Glomerular visceral epithelial cell (primary cell): Measurements from ENCODE around the gene GMPR2.
A peak's percentile ranks its signal among the peaks of the same experiment; 100 is the strongest.

Source experiments
- DNase-seq: peaks from one replicate; pipeline ENCODE4 v3.0.0-alpha.2; 2016; ENCODE audit errors: extremely low spot score

The GMPR2 gene

DNA sequence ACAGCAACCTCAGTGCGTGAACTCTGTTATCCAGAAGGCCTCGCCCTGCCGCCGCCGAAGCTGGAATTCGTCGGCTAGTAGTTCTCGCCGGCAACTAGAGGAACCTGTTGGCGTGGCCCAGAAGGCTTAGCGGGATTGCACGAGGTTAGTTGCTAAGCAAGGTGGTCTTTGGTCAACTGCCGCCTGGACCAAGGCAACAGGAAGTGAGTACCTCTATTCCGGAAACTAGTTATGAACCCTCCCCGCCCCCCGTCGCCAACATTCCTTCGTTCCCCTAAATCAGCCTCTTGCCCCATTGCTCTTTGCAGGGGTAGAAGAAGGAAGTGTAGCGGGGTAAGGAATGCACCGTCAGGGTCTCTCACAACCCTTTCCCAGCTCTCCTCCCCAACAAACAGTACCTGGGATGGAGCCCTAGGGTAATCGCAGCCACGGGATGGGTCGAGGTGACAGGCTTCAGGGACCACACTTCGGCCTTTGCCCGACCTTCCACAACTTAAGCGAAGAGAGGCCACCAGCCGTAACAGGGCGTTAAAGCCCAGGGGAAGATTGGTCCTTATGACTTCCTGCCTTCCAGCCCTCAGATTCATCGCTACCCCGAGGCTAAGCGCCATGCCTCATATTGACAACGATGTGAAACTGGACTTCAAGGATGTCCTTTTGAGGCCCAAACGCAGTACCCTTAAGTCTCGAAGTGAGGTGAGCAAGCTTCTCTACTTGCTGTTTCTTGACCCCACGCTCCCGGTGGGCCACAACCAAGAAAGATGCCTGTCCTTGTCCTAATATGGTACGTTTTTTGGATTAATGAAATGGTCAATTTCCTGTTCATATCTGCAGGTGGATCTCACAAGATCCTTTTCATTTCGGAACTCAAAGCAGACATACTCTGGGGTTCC, at the start of gene GMPR2:
TSS of gene GMPR2 (plus strand) at position 285 of the 893 bp plus-strand sequence. CDS start at position 610, 325 bp downstream.
- no peak for DNase-seq

DNA sequence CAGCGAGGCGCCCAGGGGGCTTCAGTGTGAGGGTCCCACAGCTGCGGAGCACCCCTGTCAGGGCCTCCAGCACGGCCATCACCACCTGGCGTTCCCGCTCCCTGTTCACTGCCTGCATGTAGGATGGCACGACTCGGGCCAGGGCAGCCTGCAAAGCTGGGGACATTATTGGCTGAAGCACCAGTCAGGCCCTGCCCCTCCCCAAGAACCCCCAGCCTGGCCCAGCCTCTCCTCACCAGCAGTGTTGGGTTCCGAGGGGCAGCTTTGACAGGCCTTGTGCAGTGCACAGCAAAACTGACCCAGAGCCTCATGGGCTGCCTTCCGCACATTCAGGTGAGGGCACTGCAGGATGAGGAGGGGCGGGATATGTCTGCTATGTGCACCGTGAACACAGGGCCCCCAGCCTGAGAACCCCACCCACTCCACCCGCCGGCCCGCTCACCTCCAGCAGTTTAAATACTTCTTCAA, 49.7 kb upstream of the GMPR2 start:
- no peak for DNase-seq

DNA sequence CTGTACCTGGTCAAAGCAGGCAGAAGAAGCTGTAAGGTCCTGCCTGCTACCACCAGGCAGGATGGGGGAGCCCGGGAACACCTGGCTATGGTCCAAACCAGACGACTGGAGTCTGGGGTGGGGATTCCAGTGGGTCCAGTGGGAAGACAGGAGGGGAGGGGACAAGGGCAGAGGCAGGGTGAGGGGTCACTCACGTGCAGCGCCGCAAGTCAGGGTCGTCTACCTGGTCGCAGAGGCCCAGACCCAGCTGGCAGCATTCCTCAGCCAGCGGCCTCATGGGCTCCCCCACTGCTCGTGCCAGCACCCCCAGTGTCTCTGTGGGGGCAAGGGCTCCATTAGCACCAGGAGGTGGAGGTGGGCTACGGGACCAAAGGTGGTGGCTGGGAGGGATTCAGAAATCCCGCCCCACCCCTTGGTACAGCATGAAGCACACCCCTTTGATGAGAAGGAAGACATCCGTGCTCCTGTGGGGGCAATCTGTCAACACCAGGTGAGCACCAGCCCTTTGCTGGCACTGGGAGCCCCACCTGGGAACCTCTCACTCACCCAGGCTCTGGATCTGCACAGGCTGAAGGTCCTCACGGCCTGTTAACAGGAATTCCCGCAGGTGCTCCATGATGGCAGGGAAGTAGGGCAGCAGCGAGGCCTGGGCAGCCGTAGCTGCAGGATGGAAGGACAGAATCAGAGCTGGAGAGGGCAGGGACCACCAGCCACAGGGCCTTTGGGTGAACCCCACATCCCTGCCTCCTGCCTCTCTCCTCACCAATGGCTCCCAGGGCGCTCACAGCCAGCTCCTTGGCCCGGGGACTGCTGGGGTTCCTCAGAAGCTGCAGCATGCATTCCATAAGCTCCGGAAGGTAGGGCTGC, 48.4 kb upstream of the GMPR2 start:
- DNase-seq = no peak

DNA sequence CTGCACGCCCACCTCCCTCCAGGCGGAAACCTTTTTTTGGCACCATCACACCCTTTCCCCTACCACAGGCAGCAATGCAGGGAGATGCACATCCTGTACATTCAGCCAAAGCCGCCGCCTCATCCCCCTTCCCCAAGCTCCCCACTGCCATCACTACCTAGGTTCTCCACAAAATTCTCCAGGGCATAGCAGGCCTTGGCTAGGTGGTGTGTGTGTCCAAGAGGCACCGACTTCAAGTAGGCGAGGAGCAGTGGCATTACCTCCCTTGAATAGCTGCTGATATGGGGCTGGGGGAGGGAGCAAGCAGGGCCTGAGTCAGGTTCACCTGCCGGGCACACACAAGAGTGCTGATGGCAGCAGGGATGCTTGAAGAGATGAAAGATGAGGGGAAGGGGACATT, 47.7 kb upstream of the GMPR2 start:
- no peak for DNase-seq

DNA sequence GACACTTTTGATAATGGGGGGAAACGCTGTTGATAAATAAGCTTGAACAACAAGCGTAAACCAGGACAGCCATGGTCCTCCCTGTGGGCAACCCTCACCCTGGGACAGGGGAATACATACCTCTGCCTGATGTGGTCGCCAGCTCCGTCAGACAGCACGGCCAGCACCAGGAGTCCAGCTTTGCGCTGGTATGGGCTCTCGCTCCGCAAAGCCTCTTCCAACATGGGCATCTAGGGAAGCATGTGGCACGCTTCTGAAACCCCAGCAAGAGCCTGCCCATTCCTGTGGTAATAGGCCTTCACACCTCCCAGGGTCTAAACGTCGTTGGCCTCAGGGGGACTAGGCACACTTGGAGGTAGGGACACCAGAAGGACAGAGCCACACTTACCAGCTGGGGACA, 47.0 kb upstream of the GMPR2 start:
- DNase-seq = no peak

DNA sequence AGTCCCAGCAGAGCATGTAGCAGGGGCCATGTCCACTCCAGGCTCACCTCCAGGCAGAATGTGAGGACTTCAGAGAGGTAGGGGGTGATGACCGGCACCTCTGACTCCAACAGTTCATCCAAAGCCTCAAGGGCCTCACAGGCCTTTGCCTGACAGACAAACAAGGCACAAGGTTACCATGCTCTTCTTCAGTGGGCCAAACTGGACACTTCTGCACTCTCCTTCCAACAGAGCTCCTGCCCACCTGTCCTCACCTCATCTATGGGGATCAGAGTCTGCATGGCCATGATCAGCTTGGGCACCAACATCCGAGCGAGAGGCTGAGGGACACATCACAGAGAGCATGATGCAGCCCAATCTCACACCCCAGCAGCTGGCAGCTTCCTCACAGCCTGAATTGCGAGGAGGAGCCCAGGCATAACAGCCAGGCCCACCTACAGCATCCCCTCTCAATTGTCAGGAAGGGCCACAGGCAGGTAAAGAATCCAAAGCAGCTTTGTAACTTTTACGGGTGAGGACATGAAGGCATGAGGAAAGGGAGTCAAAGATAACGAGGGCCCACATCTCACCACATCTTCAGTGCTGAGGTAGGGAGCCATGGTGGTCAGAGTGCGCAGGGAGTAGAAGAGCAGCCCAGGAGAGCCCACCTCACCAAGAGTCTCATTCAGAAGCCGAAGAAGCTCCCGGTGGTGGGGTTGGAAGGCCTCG, 45.7 kb upstream of the GMPR2 start:
- no peak for DNase-seq

DNA sequence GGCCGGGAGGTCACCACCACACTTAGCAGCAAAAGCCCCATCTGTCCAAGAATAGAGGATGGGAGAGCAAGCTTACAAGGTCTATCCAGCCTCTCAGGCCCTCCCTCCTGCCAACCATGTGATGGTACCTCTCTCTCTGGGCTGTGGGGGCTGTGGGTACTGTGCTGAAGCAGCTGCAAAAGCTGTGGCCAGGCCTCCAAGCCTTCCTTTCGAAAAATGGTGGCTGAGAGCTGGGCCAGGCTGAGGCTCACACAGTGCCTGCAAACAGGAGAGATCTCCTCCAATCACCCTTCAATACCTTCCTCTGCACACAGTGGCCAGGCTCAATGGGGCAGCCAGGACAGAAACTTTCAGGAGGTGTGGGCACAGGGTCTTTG, 45.2 kb upstream of the GMPR2 start:
- DNase-seq = no peak

DNA sequence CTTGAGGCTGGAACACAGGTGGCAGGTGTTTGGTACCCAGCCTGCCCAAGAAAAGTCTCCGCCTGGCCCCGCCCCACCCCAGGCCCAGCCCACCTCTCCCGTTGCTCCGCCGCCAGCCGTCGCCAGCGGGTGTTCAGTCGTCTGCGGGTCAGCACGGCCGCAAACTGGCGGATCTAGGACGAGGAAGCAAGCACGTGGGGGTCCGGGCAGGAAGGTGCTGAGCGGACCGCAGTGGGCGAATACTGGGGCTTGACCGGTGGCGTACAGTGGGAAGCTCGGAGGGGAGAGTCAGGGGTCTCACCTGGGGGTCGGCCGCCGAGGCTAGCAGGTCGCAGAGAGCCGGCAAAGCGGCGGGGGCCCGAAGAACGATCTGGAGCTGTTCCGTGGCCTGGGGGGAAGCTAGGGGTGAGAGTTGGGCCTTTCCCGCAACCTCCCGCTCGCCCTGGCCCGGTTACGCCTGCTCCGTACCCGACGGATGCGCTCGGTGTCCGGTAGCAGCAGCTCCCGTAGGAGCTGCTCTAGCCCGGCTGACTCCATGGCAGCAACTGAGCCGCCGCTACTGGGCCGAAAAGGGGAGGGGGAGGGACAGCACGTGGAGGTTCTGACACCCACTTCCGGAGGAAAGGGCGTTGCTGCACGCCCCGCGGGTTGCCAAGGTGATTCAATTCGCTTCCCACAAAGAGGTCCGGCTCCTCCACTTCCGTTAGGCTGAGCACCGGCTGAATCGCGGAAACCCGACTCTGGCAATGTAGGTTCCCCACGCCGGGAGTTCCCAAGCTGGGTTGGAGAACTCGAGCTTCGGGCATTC, 44.3 kb upstream of the GMPR2 start, which contains the start of gene IPO4:
TSS of gene IPO4 (minus strand) at position 566 of the 808 bp plus-strand sequence. CDS start at position 537, 29 bp downstream.
- DNase-seq = peak; percentile 98

DNA sequence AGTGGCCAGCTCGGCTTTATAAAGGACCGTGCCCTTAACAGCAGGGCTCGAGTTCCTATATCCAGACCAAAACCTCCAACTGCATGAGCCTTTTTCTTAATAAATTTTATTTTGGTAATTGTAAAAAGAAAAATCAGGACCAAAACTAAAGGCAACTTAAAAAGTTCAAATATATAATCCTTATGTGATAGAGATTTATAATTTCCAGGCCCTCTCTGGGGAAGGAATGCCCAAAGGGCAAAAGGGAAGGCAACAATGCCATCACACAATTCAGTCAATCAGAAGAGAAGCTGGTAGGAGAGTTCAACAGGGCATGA, 43.7 kb upstream of the GMPR2 start:
- DNase-seq = no peak

DNA sequence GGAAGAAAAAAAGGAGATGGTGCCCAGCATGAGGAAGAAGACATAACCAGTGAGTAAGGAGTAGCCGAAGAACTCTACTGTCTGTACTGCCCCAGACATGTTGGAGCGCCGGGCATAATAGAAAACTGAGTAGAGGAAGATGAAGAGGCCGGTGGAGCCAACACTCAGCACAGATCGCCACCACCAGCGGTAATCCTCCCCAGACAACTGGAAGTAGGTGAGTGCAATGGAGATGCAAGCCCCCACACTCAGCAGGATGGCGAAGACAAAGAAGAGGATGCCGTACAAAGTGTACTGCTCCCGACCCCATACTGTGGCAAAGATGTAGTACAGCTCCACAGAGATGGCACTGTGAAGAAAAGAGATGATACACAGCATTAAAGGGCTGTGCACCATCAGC, 43.3 kb upstream of the GMPR2 start:
- no peak for DNase-seq

DNA sequence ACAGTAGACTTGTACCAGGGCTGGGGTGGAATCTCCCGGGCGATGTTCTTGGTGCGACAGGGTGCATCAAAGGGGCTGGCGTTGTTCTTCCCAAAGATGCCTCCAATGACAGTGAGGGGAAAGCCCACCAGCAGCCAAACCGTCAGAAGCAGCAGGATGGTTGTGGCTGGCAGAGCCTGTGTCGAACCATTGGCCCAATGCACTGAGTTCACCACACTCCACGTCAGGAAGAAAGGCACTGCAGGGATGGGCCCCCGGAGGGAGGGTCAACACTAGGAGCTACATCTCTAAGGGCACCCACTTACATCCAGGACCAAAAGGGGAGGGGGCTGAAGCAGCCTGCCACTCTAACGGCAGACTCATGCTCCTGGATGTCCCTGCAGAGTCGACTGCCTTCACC, 42.3 kb upstream of the GMPR2 start:
- no peak for DNase-seq

DNA sequence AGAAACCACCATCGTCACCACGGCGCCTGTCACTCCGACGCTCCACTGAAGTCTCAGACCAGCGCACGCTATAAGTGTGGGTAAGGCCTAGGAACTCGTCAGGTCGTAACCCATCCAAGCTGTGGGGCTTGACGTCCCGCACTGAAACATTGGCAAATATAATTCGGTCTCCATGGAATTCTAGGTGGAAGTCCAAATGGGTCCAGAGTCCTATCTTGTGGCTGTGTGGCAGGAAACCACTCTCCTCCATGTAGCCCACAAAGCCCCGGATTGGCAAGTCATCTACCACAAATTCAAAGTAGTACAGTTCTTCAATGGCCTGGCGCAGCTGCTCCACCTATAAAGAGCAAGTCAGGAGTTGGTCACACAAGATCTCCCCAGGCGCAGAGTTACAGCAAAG, 39.8 kb upstream of the GMPR2 start:
- no peak for DNase-seq

DNA sequence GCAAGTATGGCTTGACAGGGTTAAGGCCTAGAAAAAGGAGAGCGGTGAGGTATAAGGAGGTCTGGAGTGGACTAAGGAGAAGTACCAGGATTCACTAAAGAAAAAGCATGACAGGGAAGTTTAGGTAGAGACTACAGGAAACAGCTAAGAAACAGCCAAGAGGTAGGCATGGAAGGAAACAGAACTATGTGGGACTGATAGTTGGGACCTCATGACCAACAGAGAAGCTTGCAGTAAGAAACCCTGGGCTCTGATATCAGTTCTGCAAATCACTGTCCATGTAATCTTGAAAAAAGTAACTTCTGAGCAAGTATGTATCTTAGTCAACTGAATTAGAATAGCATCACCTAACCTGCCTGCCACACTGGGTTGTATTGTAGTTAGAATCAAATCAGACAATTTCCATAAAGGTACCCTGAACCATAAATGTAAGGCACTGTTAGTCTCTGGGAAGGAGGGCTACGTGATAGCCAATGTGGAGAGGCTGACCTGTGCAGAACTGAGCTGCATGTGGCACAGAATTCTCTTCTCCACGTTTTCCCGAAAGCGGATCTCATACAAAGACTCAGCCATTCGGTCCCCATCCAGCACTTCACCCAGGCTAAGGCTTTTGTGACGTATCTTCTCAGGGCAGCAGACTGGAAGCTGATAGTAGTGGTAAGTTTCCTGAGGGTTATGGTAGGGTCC, 38.4 kb upstream of the GMPR2 start:
- DNase-seq = no peak

DNA sequence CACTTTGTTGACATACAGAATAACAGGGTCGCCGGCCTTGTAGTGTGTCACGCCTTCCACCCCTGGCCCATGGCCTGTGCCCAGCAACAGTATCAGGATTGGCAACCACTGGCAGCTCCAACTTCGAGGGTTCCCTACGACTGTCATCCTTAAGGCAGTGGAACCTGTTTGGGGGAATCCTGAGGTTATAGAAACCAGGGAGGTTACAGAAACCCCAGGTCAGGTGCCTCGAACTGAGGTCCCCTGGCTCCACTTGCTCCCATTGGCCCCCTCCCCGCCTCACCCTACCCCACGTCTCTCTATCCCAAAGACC, 37.9 kb upstream of the GMPR2 start:
- DNase-seq = no peak

DNA sequence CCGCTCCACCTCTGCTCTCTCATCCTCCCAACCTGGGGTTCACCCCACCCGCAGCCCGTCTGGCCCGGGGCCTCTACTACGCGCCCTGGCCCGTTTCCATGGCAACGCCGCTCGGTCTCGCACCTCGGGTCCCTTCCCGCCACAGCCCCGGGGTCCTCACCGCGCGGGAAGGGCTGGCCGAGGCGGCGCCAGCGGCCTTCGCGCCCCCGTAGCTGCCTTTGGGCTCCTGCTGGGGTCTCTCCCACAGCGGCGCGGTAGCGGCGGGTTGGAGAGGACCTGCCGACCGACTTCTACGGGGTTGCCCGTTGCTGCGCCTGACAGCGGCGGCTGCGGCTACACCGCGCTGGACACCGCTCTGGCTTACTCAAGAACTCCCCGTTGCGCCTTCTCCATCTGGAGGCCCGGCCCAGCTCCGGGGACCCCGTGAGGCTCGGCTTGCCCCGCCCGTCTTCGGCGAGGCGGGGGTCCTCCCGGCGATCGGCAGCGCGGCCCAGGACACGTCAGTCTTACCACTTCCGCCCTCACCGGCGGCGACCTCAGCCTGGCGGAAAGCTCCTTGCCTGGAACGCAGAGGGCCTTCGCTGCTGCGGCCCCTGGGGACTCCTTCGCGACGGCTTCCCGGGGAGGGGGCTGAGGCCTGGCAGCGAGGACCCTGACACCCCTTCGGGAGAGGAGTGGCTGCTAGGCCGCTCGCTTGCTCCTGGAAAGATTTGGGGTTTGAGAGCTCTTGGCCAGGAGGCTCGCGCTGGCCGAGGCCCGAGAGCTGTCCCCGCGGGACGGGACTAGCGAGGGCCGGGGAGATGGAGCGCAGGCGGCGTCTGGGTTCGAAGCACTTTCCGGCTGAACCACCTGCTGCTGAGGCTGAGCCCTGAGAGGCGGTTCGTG, 37.3 kb upstream of the GMPR2 start, which contains the start of gene TM9SF1:
TSS of gene TM9SF1 (minus strand) at position 256 of the 885 bp plus-strand sequence. CDS start 422 bp downstream, outside the sequence.
- peak; percentile 87 for DNase-seq

DNA sequence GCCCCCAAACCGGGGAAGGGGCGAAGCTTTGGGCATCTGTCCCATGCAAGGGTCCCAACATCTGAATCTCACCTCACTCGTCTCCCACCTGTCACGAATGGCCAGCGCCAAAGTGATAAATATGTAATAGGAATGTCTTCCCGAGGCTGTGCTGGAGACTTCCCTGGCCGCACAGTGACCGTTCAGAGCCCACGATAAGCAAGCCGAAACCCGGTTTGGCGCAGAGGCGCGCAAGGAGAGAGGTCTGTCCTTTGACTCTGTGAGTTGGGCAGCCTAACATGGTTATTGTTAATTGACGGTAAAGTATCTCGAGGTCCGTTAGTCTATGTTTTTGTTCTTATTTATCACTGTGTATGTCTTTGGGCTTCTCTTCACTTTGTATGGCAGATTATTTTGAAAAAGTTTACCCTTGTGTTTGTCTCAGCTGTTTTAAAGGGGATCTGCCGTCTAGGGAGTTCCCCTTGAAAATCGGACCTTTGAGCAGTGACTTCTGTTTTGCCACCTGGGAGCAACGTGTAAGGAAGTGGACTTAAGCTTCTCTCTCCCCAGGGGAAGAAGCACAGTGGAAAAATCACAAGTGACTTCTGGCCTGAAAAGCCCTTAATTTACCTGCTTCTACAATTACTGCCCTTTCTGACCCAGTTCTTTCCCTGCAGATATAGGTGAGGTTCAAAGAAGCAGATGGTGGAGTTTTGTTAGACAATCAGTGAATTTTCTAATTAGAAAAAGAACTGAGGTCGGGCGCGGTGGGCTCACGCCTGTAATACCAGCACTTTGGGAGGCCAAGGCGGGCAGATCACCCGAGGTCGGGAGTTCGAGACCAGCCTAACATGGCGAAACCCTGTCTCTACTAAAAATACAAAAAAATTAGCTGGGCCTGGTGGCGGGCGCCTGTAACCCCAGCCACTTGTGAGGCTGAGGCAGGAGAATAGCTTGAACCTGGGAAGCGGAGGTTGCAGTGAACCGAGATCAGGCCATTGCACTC, 36.4 kb upstream of the GMPR2 start:
- DNase-seq = peak; percentile 18

DNA sequence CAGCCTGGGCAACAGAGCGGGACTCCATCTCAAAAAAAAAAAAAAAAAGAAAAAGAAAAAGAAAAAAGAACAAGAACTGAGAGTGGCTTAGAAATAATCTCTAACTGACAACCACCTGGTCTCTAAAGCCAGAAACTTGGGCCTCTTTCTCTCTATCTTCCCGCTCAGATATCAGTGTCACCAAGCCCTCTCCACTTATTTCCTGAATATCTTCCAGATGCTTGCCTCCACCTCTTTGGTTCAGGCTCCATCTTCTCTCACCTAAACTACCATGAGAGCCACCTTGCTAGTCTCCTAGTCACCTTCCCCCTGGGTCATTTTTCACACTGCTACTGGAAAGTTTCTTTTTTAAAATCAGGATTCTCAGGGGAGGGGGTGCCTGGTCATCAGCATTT, 35.7 kb upstream of the GMPR2 start:
- DNase-seq = no peak

DNA sequence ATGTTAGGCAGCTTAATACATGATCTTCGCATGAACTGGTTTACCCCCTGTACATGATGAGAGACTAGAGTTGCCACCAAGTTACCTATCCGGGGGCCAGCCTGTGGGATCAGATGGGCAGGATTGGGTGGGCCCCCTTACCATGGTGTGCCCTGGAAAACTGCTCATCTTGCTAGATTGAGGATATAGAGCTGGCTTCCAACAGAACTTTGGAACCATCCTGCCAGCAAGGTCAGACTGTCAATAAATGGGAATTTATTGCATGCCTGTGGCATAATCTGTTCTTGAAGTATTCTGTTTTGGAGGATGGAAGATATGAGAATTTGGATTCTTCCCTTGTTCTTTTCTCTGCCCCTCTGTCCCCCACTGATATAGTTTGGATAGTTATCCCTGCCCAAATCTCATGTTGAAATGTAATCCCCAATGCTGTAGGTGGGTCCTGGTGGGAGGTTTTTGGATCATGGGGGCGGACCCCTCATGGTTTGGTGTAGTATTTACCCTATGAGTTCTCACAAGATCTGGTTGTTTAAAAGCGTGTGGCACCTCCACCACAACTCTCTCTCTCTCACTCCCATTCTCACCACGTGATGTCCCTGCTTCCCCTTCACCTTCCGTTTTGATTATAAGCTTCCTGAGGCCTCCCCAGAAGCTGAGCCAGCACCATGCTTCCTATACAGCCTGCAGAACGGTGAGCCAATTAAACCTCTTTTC, 33.8 kb upstream of the GMPR2 start:
- no peak for DNase-seq
